Duodenal mucosa (tissue), 2 donors: ENCODE data around the gene HIP1.
"Not testable (repeated sequence)": the region's sequence is repeated elsewhere in the genome, so short reads cannot be mapped to it uniquely, and the experiment has no call there.

Experiments
- H3K27ac ChIP-seq: one replicate; pipeline ENCODE4 v1.7.0; 2013; ENCODE audit warnings: low read depth, low read length
- H3K27me3 ChIP-seq, 2 donors: one replicate each; pipeline ENCODE4 v1.7.0; 2013; ENCODE audit warnings: low read length in 2 of 2, control low read depth in 1 of 2; ENCODE audit not compliant: insufficient read depth in 2 of 2, control insufficient read depth in 1 of 2
- H3K36me3 ChIP-seq, 2 donors: one replicate each; pipeline ENCODE4 v1.7.0; 2013; ENCODE audit warnings: low read length in 2 of 2, control low read depth in 1 of 2; ENCODE audit not compliant: insufficient read depth in 2 of 2, control insufficient read depth in 1 of 2
- H3K4me1 ChIP-seq, 2 donors: one replicate each; pipeline ENCODE4 v1.7.0; 2013; ENCODE audit warnings: low read length in 2 of 2, control low read depth in 1 of 2; ENCODE audit not compliant: insufficient read depth in 2 of 2, control insufficient read depth in 1 of 2
- H3K4me3 ChIP-seq, 2 donors: one replicate each; pipeline ENCODE4 v1.7.0; 2013; ENCODE audit warnings: low read length in 2 of 2, low read depth in 1 of 2
- H3K9ac ChIP-seq, 2 donors: one replicate each; pipeline ENCODE4 v1.7.0; 2013; ENCODE audit warnings: low read length in 2 of 2, low read depth in 1 of 2
- H3K9me3 ChIP-seq, 2 donors: one replicate each; pipeline ENCODE4 v1.7.0; 2013; ENCODE audit warnings: low read length in 2 of 2, control low read depth in 1 of 2; ENCODE audit not compliant: control insufficient read depth in 1 of 2

HIP1 gene

GRCh38 chr7:75567948-75568595 is 170.7 kb downstream of the HIP1 start:
- Histone ChIP-seq H3K27ac (no peak overlapping the region), H3K27me3 (no peaks in the 10 kb centered on the region), H3K4me3 (no peak overlapping the region), H3K9ac (no peak overlapping the region), H3K9me3 (no peaks in the 10 kb centered on the region), H3K4me1 (no peaks in the 10 kb centered on the region), H3K36me3 (peaks cover 0 to 8% of the 10 kb centered on the region in 2 donors)

GRCh38 chr7:75565132-75565837 is 173.5 kb downstream of the HIP1 start:
- no peaks in the 10 kb centered on the region for H3K4me1 ChIP-seq
- H3K9me3 ChIP-seq, result no peaks in the 10 kb centered on the region
- no peak overlapping the region for H3K27ac ChIP-seq
- H3K9ac ChIP-seq, result no peak overlapping the region
- H3K36me3 ChIP-seq, result peaks cover 4 to 11% of the 10 kb centered on the region in 2 donors
- no peaks in the 10 kb centered on the region for H3K27me3 ChIP-seq
- no peak overlapping the region for H3K4me3 ChIP-seq

GRCh38 chr7:75563171-75563570 is 175.6 kb downstream of the HIP1 start:
- Histone ChIP-seq H3K27ac (no peak overlapping the region), H3K27me3 (no peaks in the 10 kb centered on the region), H3K4me3 (no peak overlapping the region), H3K36me3 (peaks cover 4 to 11% of the 10 kb centered on the region in 2 donors), H3K9ac (no peak overlapping the region), H3K4me1 (no peaks in the 10 kb centered on the region), H3K9me3 (no peaks in the 10 kb centered on the region)

GRCh38 chr7:75559976-75560365 is 178.8 kb downstream of the HIP1 start:
- H3K36me3 ChIP-seq, result peaks cover 7 to 24% of the 10 kb centered on the region in 2 donors
- no peak overlapping the region for H3K4me3 ChIP-seq
- no peak overlapping the region for H3K9ac ChIP-seq
- H3K4me1 ChIP-seq, result no peaks in the 10 kb centered on the region
- H3K9me3 ChIP-seq, result no peaks in the 10 kb centered on the region
- no peaks in the 10 kb centered on the region for H3K27me3 ChIP-seq
- H3K27ac ChIP-seq, result no peak overlapping the region

- Histone ChIP-seq H3K36me3 (peaks cover 7 to 28% of the 10 kb centered on the region in 2 donors), H3K9me3 (no peaks in the 10 kb centered on the region), H3K4me1 (no peaks in the 10 kb centered on the region), H3K27ac (no peak overlapping the region), H3K9ac (no peak overlapping the region), H3K27me3 (no peaks in the 10 kb centered on the region), H3K4me3 (no peak overlapping the region)
These were observed 179.3 kb downstream of the HIP1 start for GRCh38 chr7:75559355-75559975.

GRCh38 chr7:75556835-75557234 is 181.9 kb downstream of the HIP1 start:
- peaks cover 3 to 31% of the 10 kb centered on the region in 2 donors for H3K36me3 ChIP-seq
- H3K27ac ChIP-seq, H3K27me3 ChIP-seq, H3K9ac ChIP-seq, H3K9me3 ChIP-seq, H3K4me3 ChIP-seq, H3K4me1 ChIP-seq: not testable (repeated sequence)

GRCh38 chr7:75555736-75556135 is 183.0 kb downstream of the HIP1 start:
- H3K27ac ChIP-seq, result no peak overlapping the region
- no peaks in the 10 kb centered on the region for H3K27me3 ChIP-seq
- H3K4me1 ChIP-seq, result no peaks in the 10 kb centered on the region
- H3K9ac ChIP-seq, result no peak overlapping the region
- H3K36me3 ChIP-seq, result peaks cover 3 to 31% of the 10 kb centered on the region in 2 donors
- H3K4me3 ChIP-seq, result no peak overlapping the region
- H3K9me3 ChIP-seq, result no peaks in the 10 kb centered on the region

GRCh38 chr7:75546237-75547015 is 192.3 kb downstream of the HIP1 start:
- Histone ChIP-seq H3K9me3 (no peaks in the 10 kb centered on the region), H3K27me3 (no peaks in the 10 kb centered on the region), H3K9ac (no peak overlapping the region), H3K4me3 (no peak overlapping the region), H3K4me1 (no peaks in the 10 kb centered on the region), H3K27ac (no peak overlapping the region), H3K36me3 (peaks cover 0 to 14% of the 10 kb centered on the region in 2 donors)

- Histone ChIP-seq H3K9ac (no peak overlapping the region), H3K27ac (no peak overlapping the region), H3K27me3 (no peaks in the 10 kb centered on the region), H3K9me3 (no peaks in the 10 kb centered on the region), H3K36me3 (peaks cover 3 to 16% of the 10 kb centered on the region in 2 donors), H3K4me3 (no peak overlapping the region), H3K4me1 (no peaks in the 10 kb centered on the region)
These were observed 201.0 kb downstream of the HIP1 start for GRCh38 chr7:75537731-75538130.
